Karpas-422 (cell line): ENCODE data around the gene KCNN1. TPM values are rescaled to one million over a fixed set of nuclear protein-coding genes. Genes with fewer than 3 reads are reported as not detected.

Experiments
- DNase-seq: peaks from one replicate; pipeline ENCODE4 v3.0.0-alpha.2; 2015
- H2AFZ ChIP-seq: fragments of 200-600 bp; sonication (generic); 2 replicates; pipeline ENCODE4 v1.6.1; 2014; ENCODE audit warnings: antibody characterized with exemption, low read length, mixed read lengths
- H3K27ac ChIP-seq: fragments of 200-600 bp; sonication (generic); 2 replicates; pipeline ENCODE4 v1.5.1; 2014; ENCODE audit warnings: mild to moderate bottlenecking, low read length, moderate library complexity
- H3K27me3 ChIP-seq: fragments of 200-600 bp; sonication (generic); 2 replicates; pipeline ENCODE4 v1.6.1; 2014; ENCODE audit warnings: low read length, mixed read lengths
- H3K36me3 ChIP-seq: fragments of 200-600 bp; sonication (generic); 2 replicates; pipeline ENCODE4 v1.6.1; 2014; ENCODE audit warnings: low read length, mixed read lengths; ENCODE audit not compliant: insufficient read depth
- H3K4me1 ChIP-seq: fragments of 200-600 bp; sonication (generic); 2 replicates; pipeline ENCODE4 v1.6.1; 2014; ENCODE audit warnings: mild to moderate bottlenecking, low read length, mixed read lengths
- H3K4me2 ChIP-seq: fragments of 200-600 bp; sonication (generic); 2 replicates; pipeline ENCODE4 v1.6.1; 2014; ENCODE audit warnings: low read length, low read depth, mild to moderate bottlenecking; ENCODE audit not compliant: poor library complexity, severe bottlenecking
- H3K4me3 ChIP-seq: fragments of 200-600 bp; sonication (generic); 2 replicates; pipeline ENCODE4 v1.5.1; 2014; ENCODE audit warnings: mild to moderate bottlenecking, antibody characterized with exemption, low read length, mixed read lengths
- H3K79me2 ChIP-seq: fragments of 200-600 bp; sonication (generic); 2 replicates; pipeline ENCODE4 v1.6.1; 2014; ENCODE audit warnings: mild to moderate bottlenecking, low read length, mixed read lengths
- H3K9ac ChIP-seq: fragments of 200-600 bp; sonication (generic); 2 replicates; pipeline ENCODE4 v1.6.0; 2014; ENCODE audit warnings: low read length
- H3K9me2 ChIP-seq: fragments of 200-600 bp; sonication (generic), shearing (Covaris generic); replicated peaks from 2 replicates; pipeline ENCODE4 v1.6.0; 2014; ENCODE audit warnings: mild to moderate bottlenecking, low read length, moderate library complexity; ENCODE audit not compliant: insufficient read depth
- H3K9me3 ChIP-seq: fragments of 300-700, 200-600 bp; sonication (generic); 2 replicates; pipeline ENCODE4 v1.6.1; 2014; ENCODE audit warnings: low read length, mixed read lengths
- H4K20me1 ChIP-seq: fragments of 200-600 bp; sonication (generic); 2 replicates; pipeline ENCODE4 v1.6.1; 2014; ENCODE audit warnings: mild to moderate bottlenecking, antibody characterized with exemption, low read length, low read depth; ENCODE audit not compliant: insufficient read depth
- total RNA-seq: library from RNA; depleted of rRNA; stranded (reverse); fragments of >200 nt; shearing (Covaris generic); gene quantifications from 2 replicates; pipeline ENCODE4 v1.2.3, GENCODE V29; 2014; ENCODE audit warnings: low replicate concordance

Gene KCNN1
- total RNA-seq, 1 experiment from 2014 or later = not detected

DNA sequence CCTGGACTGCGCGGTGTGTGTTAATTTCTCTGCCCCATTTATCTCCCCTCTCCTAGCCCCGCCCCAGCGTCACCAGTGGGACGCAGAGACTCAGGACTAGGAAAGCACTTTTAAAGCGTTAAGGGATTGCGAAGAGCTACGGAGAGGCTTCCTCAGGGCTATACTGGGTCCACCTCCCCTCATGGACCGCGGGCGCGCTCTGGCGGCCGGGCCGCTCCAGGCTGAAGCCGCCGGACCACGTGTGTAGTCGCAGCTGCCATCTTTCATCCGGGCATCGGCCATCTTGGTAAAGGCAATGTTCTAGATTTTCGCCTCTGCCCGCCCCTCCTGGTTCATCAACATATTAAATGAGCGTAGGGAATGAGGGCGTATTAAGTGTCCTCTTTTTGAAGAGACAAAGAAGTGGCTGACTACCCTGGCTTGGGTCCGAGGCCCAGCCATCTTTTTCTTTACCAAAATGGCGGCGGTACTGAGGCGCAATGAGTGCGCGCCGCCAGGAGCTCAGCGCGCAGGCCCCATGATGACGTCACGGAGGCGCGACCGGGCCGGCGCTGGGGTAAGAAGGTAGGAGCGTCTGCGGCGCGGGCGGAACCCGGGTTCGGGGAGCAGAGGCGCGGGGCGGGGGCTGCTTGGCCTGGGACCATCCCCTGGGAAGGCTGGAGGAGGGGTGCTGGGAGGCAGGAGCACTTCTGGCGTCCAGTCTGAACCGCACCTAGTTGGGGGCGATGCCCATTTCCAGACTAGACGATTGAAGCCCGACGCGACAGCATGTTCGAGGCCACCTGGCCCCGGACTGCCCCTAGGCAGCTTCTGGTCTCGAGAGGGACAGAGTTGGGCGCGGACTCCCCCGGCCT, 34.2 kb upstream of the KCNN1 start, which contains the start of gene CCDC124:
Gene CCDC124 (plus strand): TSS at position 531 of the 854 bp plus-strand sequence. CDS start 3,406 bp downstream, outside the sequence.
- H3K79me2 ChIP-seq = peaks cover 18% of the 10 kb centered on the region
- H3K9me2 ChIP-seq = no peaks in the 10 kb centered on the region
- H3K27ac ChIP-seq = peak within 1 kb of the TSS; percentile 67
- no peaks in the 10 kb centered on the region; the same call in 1 of the 2 replicates for H4K20me1 ChIP-seq
- H3K27me3 ChIP-seq = no peaks in the 10 kb centered on the region
- H3K9me3 ChIP-seq = no peaks in the 10 kb centered on the region
- peak within 1 kb of the TSS; percentile 96 for H3K9ac ChIP-seq
- peaks cover 18% of the 10 kb centered on the region for H3K4me1 ChIP-seq
- H3K4me2 ChIP-seq = peak within 1 kb of the TSS; percentile 95
- no peaks in the 10 kb centered on the region for H3K36me3 ChIP-seq
- peak within 1 kb of the TSS; percentile 99 for H3K4me3 ChIP-seq
- H2AFZ ChIP-seq = peak within 1 kb of the TSS; percentile 86
- DNase-seq = peak; percentile 98

DNA sequence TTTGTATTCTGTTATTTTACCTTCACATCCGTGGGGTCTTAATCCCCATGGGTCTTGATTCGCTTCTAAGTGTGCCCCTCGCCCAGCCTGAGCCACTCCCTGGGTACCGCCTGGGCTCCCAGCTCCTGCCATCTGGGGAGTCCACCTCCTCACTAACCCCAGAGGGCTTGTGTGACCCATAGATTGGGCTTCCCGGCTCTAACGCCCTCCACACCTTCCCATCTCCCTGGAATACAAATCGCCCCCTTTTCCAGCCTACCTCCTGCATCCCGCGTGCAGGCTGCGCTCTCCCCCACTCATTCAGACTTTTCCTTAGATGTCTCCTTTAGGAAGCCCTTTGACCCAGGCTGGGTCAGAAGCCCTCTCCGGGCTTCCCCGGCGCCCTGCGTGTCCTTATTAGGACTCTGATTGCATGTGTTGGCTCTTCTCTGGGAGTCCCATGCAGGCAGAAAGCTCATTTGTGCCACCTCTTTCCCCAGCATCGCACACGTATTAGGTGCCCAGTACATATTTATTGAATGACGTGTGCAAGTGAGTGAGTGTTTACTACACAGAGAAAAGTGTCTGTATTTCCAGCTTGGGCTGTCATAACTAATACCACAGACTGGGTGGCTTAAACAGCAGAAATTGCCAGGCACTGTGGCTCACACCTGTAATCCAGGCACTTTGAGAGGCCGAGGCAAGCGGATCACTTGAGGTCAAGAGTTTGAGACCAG, 33.3 kb upstream of the KCNN1 start:
- H2AFZ ChIP-seq = no peak overlapping the region

DNA sequence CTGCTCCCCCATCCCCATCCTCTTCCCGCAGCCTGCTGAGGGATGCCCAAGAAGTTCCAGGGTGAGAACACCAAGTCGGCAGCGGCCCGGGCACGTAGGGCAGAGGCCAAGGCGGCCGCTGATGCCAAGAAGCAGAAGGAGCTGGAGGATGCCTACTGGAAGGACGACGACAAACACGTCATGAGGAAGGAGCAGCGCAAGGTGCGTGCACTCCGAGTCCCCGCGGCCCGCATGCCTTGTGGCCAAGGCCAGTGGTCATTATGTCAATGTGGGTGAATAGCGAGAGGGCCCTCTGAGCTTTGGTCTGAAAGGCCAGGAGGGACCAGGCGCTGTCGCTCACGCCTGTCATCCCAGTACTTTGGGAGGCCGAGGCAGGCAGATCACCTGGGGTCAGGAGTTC, 30.5 kb upstream of the KCNN1 start:
- Histone ChIP-seq H2AFZ (no peak overlapping the region), H3K79me2 (peaks cover 18% of the 10 kb centered on the region), H3K4me3 (no peak overlapping the region), H4K20me1 (no peaks in the 10 kb centered on the region; the same call in 1 of the 2 replicates), H3K9me3 (no peaks in the 10 kb centered on the region), H3K4me1 (peaks cover 18% of the 10 kb centered on the region), H3K27me3 (no peaks in the 10 kb centered on the region), H3K9ac (no peak overlapping the region), H3K4me2 (no peak overlapping the region), H3K9me2 (no peaks in the 10 kb centered on the region), H3K36me3 (no peaks in the 10 kb centered on the region), H3K27ac (no peak overlapping the region)
- DNase-seq = peak; percentile 33

More for the DNA sequence above, 33.3 kb upstream of the KCNN1 start:
- H3K4me1 ChIP-seq = peaks cover 18% of the 10 kb centered on the region
- peak overlapping the region; percentile 99 for H3K4me3 ChIP-seq
- H4K20me1 ChIP-seq = no peaks in the 10 kb centered on the region; the same call in 1 of the 2 replicates
- H3K27ac ChIP-seq = no peak overlapping the region; the same call in 1 of the 2 replicates
- H3K4me2 ChIP-seq = peak overlapping the region; percentile 95
- H3K27me3 ChIP-seq = no peaks in the 10 kb centered on the region
- DNase-seq = peak; percentile 54
- peak overlapping the region; percentile 96 for H3K9ac ChIP-seq
- no peaks in the 10 kb centered on the region for H3K9me3 ChIP-seq
- H3K9me2 ChIP-seq = no peaks in the 10 kb centered on the region
- H3K36me3 ChIP-seq = no peaks in the 10 kb centered on the region
- peaks cover 18% of the 10 kb centered on the region for H3K79me2 ChIP-seq

DNA sequence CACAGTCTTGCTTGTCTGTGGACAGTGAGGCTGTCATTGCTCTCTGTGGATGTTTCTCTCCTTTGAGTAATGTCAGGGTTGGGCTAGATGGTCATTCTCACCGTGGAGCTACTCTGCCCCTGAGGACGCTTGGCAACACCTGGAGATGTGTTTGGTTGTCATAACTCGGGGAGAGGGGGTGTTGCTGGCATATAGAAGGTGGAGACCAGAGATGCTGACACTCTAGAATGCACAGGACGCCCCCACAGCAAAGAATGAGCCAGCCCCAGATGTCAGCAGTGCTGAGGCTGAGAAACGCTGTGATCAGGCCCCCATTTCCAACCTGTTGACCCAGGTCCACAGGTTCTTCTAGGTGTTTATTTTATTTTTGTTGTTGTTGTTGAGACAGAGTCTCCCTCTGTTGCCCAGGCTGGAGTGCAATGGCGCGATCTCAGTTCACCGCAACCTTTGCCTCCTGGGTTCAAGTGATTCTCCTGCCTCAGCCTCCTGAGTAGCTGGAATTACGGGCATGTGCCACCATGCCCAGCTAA, 29.5 kb upstream of the KCNN1 start:
- H3K4me1 ChIP-seq = peaks cover 10% of the 10 kb centered on the region
- no peak overlapping the region for H3K27ac ChIP-seq
- no peaks in the 10 kb centered on the region; the same call in 1 of the 2 replicates for H4K20me1 ChIP-seq
- H3K79me2 ChIP-seq = peaks cover 18% of the 10 kb centered on the region
- H3K4me3 ChIP-seq = no peak overlapping the region
- no peak overlapping the region for H3K4me2 ChIP-seq
- DNase-seq = peak; percentile 31
- H3K9me3 ChIP-seq = no peaks in the 10 kb centered on the region
- H3K36me3 ChIP-seq = no peaks in the 10 kb centered on the region
- no peak overlapping the region for H2AFZ ChIP-seq
- H3K27me3 ChIP-seq = no peaks in the 10 kb centered on the region
- H3K9me2 ChIP-seq = no peaks in the 10 kb centered on the region
- H3K9ac ChIP-seq = no peak overlapping the region

DNA sequence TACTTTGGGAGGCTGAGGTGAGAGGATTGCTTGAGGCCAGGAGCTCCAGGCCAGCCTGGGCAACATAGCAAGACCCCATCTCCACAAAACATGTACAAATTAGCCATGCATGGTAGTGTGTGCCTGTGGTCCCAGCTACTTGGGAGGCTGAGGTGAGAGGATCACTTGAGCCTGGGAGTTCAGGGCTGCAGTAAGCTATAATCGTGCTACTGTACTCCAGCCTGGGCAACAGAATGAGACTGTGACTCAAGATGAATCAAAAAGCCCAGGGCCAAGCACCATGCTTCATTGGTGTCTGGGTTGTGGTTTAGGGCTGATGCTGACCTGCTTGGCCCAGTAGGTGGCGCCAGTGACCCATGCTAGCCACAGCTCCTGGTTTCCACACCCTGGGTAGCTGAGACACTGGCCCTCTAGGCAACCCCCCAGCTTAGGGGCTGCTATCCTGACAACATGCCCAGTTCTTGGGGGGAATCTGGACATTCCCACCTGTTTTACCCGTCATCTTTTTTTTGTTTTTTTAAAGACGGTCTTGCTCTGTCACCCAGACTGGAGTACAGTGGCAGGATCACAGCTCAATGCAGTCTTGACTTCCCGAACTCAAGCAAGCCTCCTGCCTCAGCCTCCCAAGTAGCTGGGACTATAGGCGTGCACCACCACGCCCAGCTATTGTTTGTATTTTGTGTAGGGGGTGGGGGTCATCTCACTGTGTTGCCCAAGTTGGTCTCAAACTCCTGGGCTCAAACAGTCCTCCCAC, 28.6 kb upstream of the KCNN1 start:
- no peaks in the 10 kb centered on the region for H3K9me2 ChIP-seq
- H3K4me1 ChIP-seq = peaks cover 10% of the 10 kb centered on the region
- no peaks in the 10 kb centered on the region; the same call in 1 of the 2 replicates for H4K20me1 ChIP-seq
- no peak overlapping the region for H3K27ac ChIP-seq
- H3K9ac ChIP-seq = no peak overlapping the region
- H3K4me3 ChIP-seq = no peak overlapping the region
- peaks cover 15% of the 10 kb centered on the region for H3K79me2 ChIP-seq
- peak; percentile 91 for DNase-seq
- no peaks in the 10 kb centered on the region for H3K36me3 ChIP-seq
- H3K4me2 ChIP-seq = no peak overlapping the region
- no peaks in the 10 kb centered on the region for H3K9me3 ChIP-seq
- H3K27me3 ChIP-seq = no peaks in the 10 kb centered on the region
- H2AFZ ChIP-seq = no peak overlapping the region

DNA sequence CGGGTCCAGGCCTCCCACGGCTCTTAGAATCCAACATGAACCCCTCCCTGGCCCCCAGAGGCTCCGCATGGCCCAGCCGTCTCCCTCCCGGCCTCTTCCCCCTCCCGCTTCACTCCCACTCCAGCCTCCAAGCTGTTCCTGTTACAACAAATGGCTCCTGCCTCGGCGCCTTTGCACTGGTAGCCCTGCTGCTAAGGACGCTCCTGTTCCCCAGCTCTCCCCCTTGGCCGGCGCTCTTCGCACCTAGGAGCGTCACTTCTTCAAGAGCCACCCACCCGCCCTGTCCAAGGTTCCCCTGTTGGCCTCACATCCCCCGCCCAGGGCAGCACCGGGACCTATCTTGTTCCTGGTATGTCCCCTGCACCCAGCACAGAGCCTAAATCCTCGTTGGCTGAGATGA, 24.7 kb upstream of the KCNN1 start:
- Histone ChIP-seq H3K4me3 (no peak overlapping the region), H4K20me1 (no peaks in the 10 kb centered on the region), H3K27me3 (no peaks in the 10 kb centered on the region), H3K36me3 (no peaks in the 10 kb centered on the region), H3K27ac (no peak overlapping the region), H3K9me2 (no peaks in the 10 kb centered on the region), H3K79me2 (no peaks in the 10 kb centered on the region), H3K9me3 (no peaks in the 10 kb centered on the region), H3K9ac (no peak overlapping the region), H2AFZ (no peak overlapping the region), H3K4me2 (no peak overlapping the region), H3K4me1 (peaks cover 9% of the 10 kb centered on the region)
- no peak for DNase-seq

DNA sequence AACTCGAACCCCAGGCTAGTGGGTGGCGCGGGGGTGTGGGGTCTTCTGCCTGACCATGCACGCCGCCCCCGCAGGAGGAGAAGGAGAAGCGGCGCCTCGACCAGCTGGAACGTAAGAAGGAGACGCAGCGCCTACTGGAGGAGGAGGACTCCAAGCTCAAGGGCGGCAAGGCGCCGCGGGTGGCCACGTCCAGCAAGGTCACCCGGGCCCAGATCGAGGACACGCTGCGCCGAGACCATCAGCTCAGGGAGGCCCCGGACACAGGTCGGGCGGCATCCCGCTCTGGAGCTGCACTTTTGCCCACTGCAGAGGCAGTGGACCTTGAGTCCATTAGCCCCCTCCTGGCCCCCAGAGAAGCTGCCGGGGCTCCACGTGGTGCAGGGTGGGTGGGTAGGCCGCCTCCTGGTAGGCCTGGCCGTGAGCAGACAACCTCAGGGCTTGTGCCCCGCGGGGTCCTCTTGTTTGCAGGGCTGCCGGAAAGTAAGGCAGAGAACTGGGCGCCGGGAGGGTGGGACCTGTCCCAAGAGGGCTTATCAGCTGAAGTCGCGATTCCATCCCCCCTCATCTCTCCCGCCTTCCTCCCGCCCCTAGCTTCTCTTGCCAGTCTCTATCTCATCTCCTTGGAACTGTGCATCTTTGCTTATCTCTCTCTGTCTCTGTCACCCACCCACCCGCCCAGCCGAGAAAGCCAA, 24.2 kb upstream of the KCNN1 start:
- no peak overlapping the region for H3K27ac ChIP-seq
- H3K9me2 ChIP-seq = no peaks in the 10 kb centered on the region
- DNase-seq = no peak
- H3K27me3 ChIP-seq = no peaks in the 10 kb centered on the region
- H3K9ac ChIP-seq = no peak overlapping the region
- no peaks in the 10 kb centered on the region for H4K20me1 ChIP-seq
- no peaks in the 10 kb centered on the region for H3K36me3 ChIP-seq
- H2AFZ ChIP-seq = no peak overlapping the region
- no peaks in the 10 kb centered on the region for H3K79me2 ChIP-seq
- H3K9me3 ChIP-seq = no peaks in the 10 kb centered on the region
- no peak overlapping the region for H3K4me3 ChIP-seq
- peaks cover 12% of the 10 kb centered on the region for H3K4me1 ChIP-seq
- no peak overlapping the region for H3K4me2 ChIP-seq
